Liver (tissue), 10 donors: ENCODE data around the gene TBC1D28. TPM values are rescaled to one million over a fixed set of nuclear protein-coding genes. Genes with fewer than 3 reads are reported as not detected.
"Not testable (repeated sequence)": the region's sequence is repeated elsewhere in the genome, so short reads cannot be mapped to it uniquely, and the experiment has no call there.

Experiments used
- DNase-seq: peaks from one replicate; pipeline ENCODE4 v3.0.0-alpha.2; 2017; ENCODE audit warnings: low spot score
- H3K27ac ChIP-seq, 2 donors: one replicate each; pipeline ENCODE4 v1.7.0; 2013; ENCODE audit warnings: inconsistent platforms in 2 of 2, low read length in 2 of 2, control low read depth in 1 of 2, low read depth in 1 of 2, mild to moderate bottlenecking in 1 of 2
- H3K27me3 ChIP-seq, 4 donors: one replicate each; pipeline versions ENCODE4 v1.6.1 to v1.7.0; 2013; ENCODE audit warnings: low read length in 3 of 4, inconsistent platforms in 1 of 4, mild to moderate bottlenecking in 1 of 4, moderate library complexity in 1 of 4; ENCODE audit not compliant: control insufficient read depth in 4 of 4, insufficient read depth in 4 of 4
- H3K36me3 ChIP-seq, 4 donors: one replicate each; pipeline versions ENCODE4 v1.6.1 to v1.7.0; 2013; ENCODE audit warnings: low read length in 3 of 4, mild to moderate bottlenecking in 3 of 4, low read depth in 1 of 4, moderate library complexity in 1 of 4; ENCODE audit not compliant: control insufficient read depth in 4 of 4, insufficient read depth in 3 of 4
- H3K4me1 ChIP-seq, 4 donors: one replicate each; pipeline versions ENCODE4 v1.6.1 to v1.7.0; 2013; ENCODE audit warnings: low read length in 3 of 4, mild to moderate bottlenecking in 3 of 4, moderate library complexity in 1 of 4; ENCODE audit not compliant: control insufficient read depth in 4 of 4, insufficient read depth in 4 of 4
- H3K4me3 ChIP-seq, 3 donors: one replicate each; pipeline versions ENCODE4 v1.6.1 to v1.7.0; 2013; ENCODE audit warnings: low read length in 3 of 3, control low read depth in 1 of 3, low read depth in 1 of 3, mild to moderate bottlenecking in 1 of 3
- H3K9ac ChIP-seq, 2 donors: one replicate each; pipeline ENCODE4 v1.7.0; 2013; ENCODE audit warnings: low read length in 2 of 2, mild to moderate bottlenecking in 2 of 2, moderate library complexity in 2 of 2, control low read depth in 1 of 2, low read depth in 1 of 2
- H3K9me3 ChIP-seq, 4 donors: one replicate each; pipeline versions ENCODE4 v1.6.1 to v1.7.0; 2013; ENCODE audit warnings: low read length in 3 of 4; ENCODE audit not compliant: control insufficient read depth in 4 of 4
- CTCF ChIP-seq: fragments of 150-350 bp; IDR thresholded peaks from 2 replicates; pipeline ENCODE4 v1.5.1; 2017; ENCODE audit warnings: improper control_type of control experiment, low read depth, low read length; ENCODE audit not compliant: missing input control
- FOXA1 ChIP-seq: IDR thresholded peaks from 2 replicates; pipeline ENCODE4 v1.6.1; 2016; ENCODE audit warnings: antibody characterized with exemption
- HNF4A ChIP-seq, 2 donors: conservative IDR thresholded peaks; 2 replicates each; pipeline ENCODE4 v1.6.1; 2016; ENCODE audit warnings: antibody characterized with exemption in 2 of 2, mild to moderate bottlenecking in 2 of 2
- JUND ChIP-seq, 2 donors: IDR thresholded peaks; 2 replicates each; pipeline ENCODE4 v1.6.1; 2016; ENCODE audit warnings: antibody characterized with exemption in 2 of 2
- RAD21 ChIP-seq, 2 donors: IDR thresholded peaks; 2 replicates each; pipeline ENCODE4 v1.6.1; 2016; ENCODE audit warnings: antibody characterized with exemption in 2 of 2, mild to moderate bottlenecking in 2 of 2
- RXRA ChIP-seq, 2 donors: IDR thresholded peaks; 2 replicates each; pipeline ENCODE4 v1.6.1; 2017 to 2018; ENCODE audit warnings: antibody characterized with exemption in 2 of 2, mild to moderate bottlenecking in 1 of 2
- YY1 ChIP-seq: IDR thresholded peaks from 2 replicates; pipeline ENCODE4 v1.6.1; 2016; ENCODE audit warnings: antibody characterized with exemption, mild to moderate bottlenecking
- WGBS: extraction: QIAGEN DNeasy Blood & Tissue Kit; methylation state at CpG from one replicate; pipeline ENCODE4 v1.1.7; 2013; 5-methylcytosine and 5-hydroxymethylcytosine counted together
- polyA plus RNA-seq, 2 donors: library from polyadenylated mRNA; stranded (reverse) in 1 of 2; unstranded in 1 of 2; fragments of 200-250 nt in 1 of 2; fragments of >200 nt in 1 of 2; fragmentation: Nextera tagmentation in 1 of 2; extraction: Ambion mirVana in 1 of 2; gene quantifications; one replicate each; pipeline versions ENCODE4 v1.2.1 to v1.2.3, GENCODE V29; 2013 to 2015
- small RNA-seq: library from RNA; depleted of rRNA; stranded (forward); fragments of <200 nt; gene quantifications from one replicate; pipeline ENCODE3, GENCODE V24; 2014
- total RNA-seq, 2 donors: library from RNA; depleted of rRNA; stranded (reverse); fragments of >200 nt; gene quantifications; one replicate each; pipeline ENCODE4 v1.2.3, GENCODE V29; 2014
- donor health status: healthy.
- donor health status: healthy.
- donor health status: healthy.
- donor health status: healthy.
- donor health status: healthy.

TBC1D28 gene
- total and polyA plus RNA-seq, 4 donors, result not detected

- 7% methylated on average over 21 of the region's 22 CpGs for WGBS
- not testable (repeated sequence) for H3K4me1 ChIP-seq, H3K36me3 ChIP-seq, H3K9ac ChIP-seq, H3K9me3 ChIP-seq, H3K27me3 ChIP-seq
- TF ChIP-seq YY1 (peak; percentile 53), JUND (IDR thresholded peaks at IDR 0.05) (peak; percentile 46 to 74), CTCF (peak; percentile 91), FOXA1 (peak; percentile 15), RXRA (IDR thresholded peaks at IDR 0.05) (peak; percentile 28 to 30), RAD21 (IDR thresholded peaks at IDR 0.05) (peak; percentile 88 to 89), HNF4A (conservative IDR thresholded peaks at IDR 0.05) (peak in 1 of 2 donors; percentile 14)
- Histone ChIP-seq H3K27ac (peak overlapping the region in 1 of 2 donors; percentile 54), H3K4me3 (peak overlapping the region in 2 of 3 donors; percentile 34 to 50)
- DNase-seq, result peak; percentile 86
These were observed 18.6 kb downstream of the TBC1D28 start for GRCh38 chr17:18625509-18626104.

- H3K9me3 ChIP-seq, H3K4me1 ChIP-seq, H3K27me3 ChIP-seq, H3K9ac ChIP-seq, H3K36me3 ChIP-seq, DNase-seq: not testable (repeated sequence)
- 37% methylated on average over 17 of the region's 35 CpGs for WGBS
- Histone ChIP-seq H3K27ac (peak overlapping the region in 1 of 2 donors; percentile 54), H3K4me3 (peak overlapping the region in 2 of 3 donors; percentile 1 to 50)
These were observed 19.2 kb downstream of the TBC1D28 start for GRCh38 chr17:18624862-18625501.

- H3K9ac ChIP-seq, DNase-seq, H3K27me3 ChIP-seq, H3K36me3 ChIP-seq, H3K9me3 ChIP-seq, H3K27ac ChIP-seq, H3K4me1 ChIP-seq, H3K4me3 ChIP-seq: not testable (repeated sequence)
- 78% methylated on average over 1 of the region's 2 CpGs for WGBS
These were observed 26.6 kb downstream of the TBC1D28 start for GRCh38 chr17:18617613-18618012.

- H3K9me3 ChIP-seq, H3K9ac ChIP-seq, H3K27ac ChIP-seq, H3K36me3 ChIP-seq, H3K4me3 ChIP-seq, H3K27me3 ChIP-seq, H3K4me1 ChIP-seq, DNase-seq: not testable (repeated sequence)
These were observed 31.2 kb downstream of the TBC1D28 start for GRCh38 chr17:18613016-18613415.

- DNase-seq, H3K9me3 ChIP-seq, H3K4me3 ChIP-seq, H3K9ac ChIP-seq, H3K27me3 ChIP-seq, H3K4me1 ChIP-seq, H3K36me3 ChIP-seq, H3K27ac ChIP-seq: not testable (repeated sequence)
- 92% methylated on average over 2 of the region's 2 CpGs for WGBS
These were observed 51.1 kb downstream of the TBC1D28 start for GRCh38 chr17:18593138-18593537.

Small RNAs within 50 kb of the gene (small RNA-seq; reads per million reads assigned to genes)
- not detected for gene AC026271.2

Other genes with a start within 250 kb of the TBC1D28 start
- under 1 TPM in 1 of 2 donors, not detected in 1; 0.25 TPM for gene LGALS9C, start 167.6 kb downstream of the TBC1D28 start, total RNA-seq
- gene LGALS9C, start 167.6 kb downstream of the TBC1D28 start, polyA plus RNA-seq, result under 1 TPM; 0.18 to 0.24 TPM
- gene FOXO3B, start 37.9 kb upstream of the TBC1D28 start, total RNA-seq, result 1 to 10 TPM in 1 of 2 donors, under 1 TPM in 1; 0.89 to 1.8 TPM
- gene FOXO3B, start 37.9 kb upstream of the TBC1D28 start, polyA plus RNA-seq, result under 1 TPM; 0.17 to 0.63 TPM
- gene FBXW10, start 99.7 kb upstream of the TBC1D28 start, total RNA-seq, result under 1 TPM; 0.05 to 0.08 TPM
- under 1 TPM; 0.20 to 0.25 TPM for gene FBXW10, start 99.7 kb upstream of the TBC1D28 start, polyA plus RNA-seq
- gene TVP23B, start 136.8 kb upstream of the TBC1D28 start, total RNA-seq, result 10 to 100 TPM; 26.1 to 55.1 TPM
- gene TVP23B, start 136.8 kb upstream of the TBC1D28 start, polyA plus RNA-seq, result 10 to 100 TPM; 25.4 to 27.0 TPM
- gene PRPSAP2, start 213.7 kb upstream of the TBC1D28 start, total RNA-seq, result 10 to 100 TPM; 22.2 to 31.4 TPM
- 10 to 100 TPM; 10.2 to 11.3 TPM for gene PRPSAP2, start 213.7 kb upstream of the TBC1D28 start, polyA plus RNA-seq